IPS-NIHi7 (cell line): Measurements from ENCODE around the gene SH3RF2.
"Not testable (repeated sequence)": the region's sequence is repeated elsewhere in the genome, so short reads cannot be mapped to it uniquely, and the experiment has no call there.

Source experiments
- DNase-seq: peaks from one replicate; pipeline ENCODE4 v3.0.0; 2012; ENCODE audit warnings: mixed read lengths; ENCODE audit errors: extremely low spot score

SH3RF2 gene

GRCh38 chr5:145979270-145980223, 43.2 kb downstream of the SH3RF2 start:
- DNase-seq = no peak

GRCh38 chr5:145980259-145980658, 43.9 kb downstream of the SH3RF2 start:
- DNase-seq = no peak

GRCh38 chr5:145980718-145981117, 44.3 kb downstream of the SH3RF2 start:
- DNase-seq = no peak

- no peak for DNase-seq
Observed at GRCh38 chr5:145981589-145982571, 45.5 kb downstream of the SH3RF2 start.

GRCh38 chr5:145982572-145983318, 46.4 kb downstream of the SH3RF2 start:
- no peak for DNase-seq

GRCh38 chr5:145983446-145983845, 47.1 kb downstream of the SH3RF2 start:
- DNase-seq = no peak

- no peak for DNase-seq
Observed at GRCh38 chr5:145984072-145984471, 47.7 kb downstream of the SH3RF2 start.

GRCh38 chr5:145987856-145988255, 51.5 kb downstream of the SH3RF2 start:
- DNase-seq = no peak

GRCh38 chr5:145988993-145989392, 52.6 kb downstream of the SH3RF2 start:
- DNase-seq = no peak

- DNase-seq = no peak
Observed at GRCh38 chr5:145989428-145989827, 53.0 kb downstream of the SH3RF2 start.

GRCh38 chr5:145990170-145990569, 53.8 kb downstream of the SH3RF2 start:
- DNase-seq = no peak

- DNase-seq = no peak
Observed at GRCh38 chr5:145991044-145991575, 54.7 kb downstream of the SH3RF2 start.

- DNase-seq = not testable (repeated sequence)
Observed at GRCh38 chr5:145993538-145993937, 57.2 kb downstream of the SH3RF2 start.

- no peak for DNase-seq
Observed at GRCh38 chr5:145996135-145996534, 59.8 kb downstream of the SH3RF2 start.

GRCh38 chr5:145999208-145999607, 62.8 kb downstream of the SH3RF2 start:
- DNase-seq = no peak

GRCh38 chr5:146000072-146000471, 63.7 kb downstream of the SH3RF2 start:
- no peak for DNase-seq

- no peak for DNase-seq
Observed at GRCh38 chr5:146001544-146002190, 65.3 kb downstream of the SH3RF2 start.

- DNase-seq = no peak
Observed at GRCh38 chr5:146002491-146002890, 66.1 kb downstream of the SH3RF2 start.

GRCh38 chr5:146003852-146004251, 67.5 kb downstream of the SH3RF2 start:
- no peak for DNase-seq

GRCh38 chr5:146005264-146005663, 68.9 kb downstream of the SH3RF2 start:
- no peak for DNase-seq

GRCh38 chr5:146005723-146006122, 69.3 kb downstream of the SH3RF2 start:
- DNase-seq = no peak
